SK-N-SH (cell line): ENCODE results near the gene FCGBP. TPM values are rescaled to one million over a fixed set of nuclear protein-coding genes. Genes with fewer than 3 reads are reported as not detected.

ENCODE experiments used
- CTCF ChIA-PET: fragments of 300-600, 350-600 bp; formaldehyde crosslinking; extraction: SDS; loops from one replicate; lab custom pipeline; 2021; lab: Yijun Ruan, JAX
- POLR2A ChIA-PET: fragments of 350-600 bp; sonication (Branson Sonifier 250); formaldehyde crosslinking; extraction: SDS; loops from one replicate; lab custom pipeline; 2020; ENCODE audit warnings: antibody characterized with exemption, inconsistent platforms; lab: Yijun Ruan, JAX
- DNase-seq: peaks from one replicate; pipeline ENCODE4 v3.0.0; 2012
- H2AFZ ChIP-seq: fragments of 200-600 bp; sonication (generic); 2 replicates; pipeline ENCODE4 v1.8.1; 2016; ENCODE audit warnings: antibody characterized with exemption, mild to moderate bottlenecking, low read depth
- H3F3A ChIP-seq: fragments of 200-600 bp; sonication (generic); replicated peaks from 2 replicates; pipeline ENCODE3; 2016; ENCODE audit warnings: antibody characterized with exemption, mild to moderate bottlenecking; ENCODE audit not compliant: insufficient read depth
- H3K27ac ChIP-seq, 2 experiments: fragments of 200-500 bp in 1 of 2; fragments of 200-600 bp in 1 of 2; sonication (Bioruptor generic) in 1 of 2; sonication (generic), shearing (Covaris generic) in 1 of 2; 2 replicates each; pipeline versions ENCODE4 v1.5.1 to v1.6.1; 2014 to 2016; ENCODE audit warnings: low read depth in 2 of 2, inconsistent platforms in 1 of 2, low read length in 1 of 2, mild to moderate bottlenecking in 1 of 2, mixed read lengths in 1 of 2
- H3K27me3 ChIP-seq: fragments of 200-600 bp; sonication (generic), shearing (Covaris generic); 2 replicates; pipeline ENCODE4 v1.6.1; 2016; ENCODE audit warnings: mixed run types; ENCODE audit not compliant: insufficient read depth
- H3K36me3 ChIP-seq, 2 experiments: fragments of 200-500 bp in 1 of 2; fragments of 200-600 bp in 1 of 2; sonication (Bioruptor generic) in 1 of 2; sonication (generic) in 1 of 2; replicated peaks in 1 of 2; 2 replicates each; pipeline versions ENCODE3 to v1.5.1; 2014 to 2016; ENCODE audit warnings: low read length in 1 of 2, mild to moderate bottlenecking in 1 of 2; ENCODE audit not compliant: insufficient read depth in 2 of 2, control insufficient read depth in 1 of 2
- H3K4me1 ChIP-seq, 2 experiments: fragments of 200-500 bp in 1 of 2; fragments of 200-600 bp in 1 of 2; sonication (Bioruptor generic) in 1 of 2; sonication (generic), shearing (Covaris generic) in 1 of 2; 2 replicates each; pipeline versions ENCODE4 v1.5.1 to v1.6.1; 2014 to 2016; ENCODE audit warnings: low read depth in 1 of 2, low read length in 1 of 2, mixed run types in 1 of 2; ENCODE audit not compliant: insufficient read depth in 2 of 2, control insufficient read depth in 1 of 2
- H3K4me2 ChIP-seq: fragments of 200-600 bp; sonication (generic), shearing (Covaris generic); 2 replicates; pipeline ENCODE4 v1.6.1; 2017; ENCODE audit warnings: mixed run types
- H3K4me3 ChIP-seq, 2 experiments: fragments of 200-500 bp in 1 of 2; fragments of 200-600 bp in 1 of 2; sonication (Bioruptor generic) in 1 of 2; sonication (generic), shearing (Covaris generic) in 1 of 2; 2 replicates each; pipeline versions ENCODE4 v1.5.1 to v1.8.1; 2014 to 2016; ENCODE audit warnings: low read depth in 2 of 2, inconsistent platforms in 1 of 2, low read length in 1 of 2, mild to moderate bottlenecking in 1 of 2, mixed read lengths in 1 of 2, moderate library complexity in 1 of 2
- H3K79me2 ChIP-seq: fragments of 200-600 bp; sonication (generic); 2 replicates; pipeline ENCODE4 v1.8.1; 2017; ENCODE audit warnings: mild to moderate bottlenecking; ENCODE audit not compliant: insufficient read depth
- H3K9ac ChIP-seq: fragments of 200-600 bp; sonication (generic); 2 replicates; pipeline ENCODE4 v1.6.1; 2017; ENCODE audit warnings: mixed run types
- H3K9me2 ChIP-seq: fragments of 200-600 bp; sonication (generic); 2 replicates; pipeline ENCODE4 v1.6.1; 2017; ENCODE audit warnings: mixed run types
- H3K9me3 ChIP-seq: fragments of 200-600 bp; sonication (generic); 2 replicates; pipeline ENCODE4 v1.6.1; 2017; ENCODE audit warnings: mixed run types, mild to moderate bottlenecking, moderate library complexity
- H4K20me1 ChIP-seq: fragments of 200-600 bp; sonication (generic); 2 replicates; pipeline ENCODE4 v1.6.1; 2017; ENCODE audit warnings: mild to moderate bottlenecking, mixed run types; ENCODE audit not compliant: insufficient read depth
- ELF1 ChIP-seq: IDR thresholded peaks from 2 replicates; pipeline ENCODE4 v1.4.0; 2012
- EZH2phosphoT487 ChIP-seq: fragments of 200-600 bp; sonication (generic); IDR thresholded peaks from 2 replicates; pipeline ENCODE4 v1.6.1; 2017; ENCODE audit warnings: low read depth, mixed run types, mild to moderate bottlenecking, antibody characterized with exemption, moderate library complexity, borderline replicate concordance
- FOSL2 ChIP-seq: IDR thresholded peaks from 2 replicates; pipeline ENCODE4 v1.4.0; 2012; ENCODE audit warnings: low read depth, mild to moderate bottlenecking, moderate library complexity, borderline replicate concordance
- FOXM1 ChIP-seq: IDR thresholded peaks from 2 replicates; pipeline ENCODE4 v1.4.0; 2012; ENCODE audit warnings: low read depth, mild to moderate bottlenecking
- GATA2 ChIP-seq: sonication (generic); formaldehyde crosslinking; IDR thresholded peaks from 2 replicates; pipeline ENCODE4 v1.5.0; 2020; ENCODE audit warnings: mild to moderate bottlenecking, missing genetic modification reagents
- JUND ChIP-seq: IDR thresholded peaks from 2 replicates; pipeline ENCODE4 v1.4.0; 2012
- MEF2A ChIP-seq: IDR thresholded peaks from 2 replicates; pipeline ENCODE4 v1.4.0; 2012; ENCODE audit warnings: low read depth, borderline replicate concordance
- MXI1 ChIP-seq: IDR thresholded peaks from 2 replicates; pipeline ENCODE4 v1.6.1; 2012; ENCODE audit warnings: mild to moderate bottlenecking, low read depth, low read length, improper control_type of control experiment
- NFIC ChIP-seq: IDR thresholded peaks from 2 replicates; pipeline ENCODE4 v1.4.0; 2012; ENCODE audit warnings: borderline replicate concordance
- NRF1 ChIP-seq: IDR thresholded peaks from 2 replicates; pipeline ENCODE4 v1.6.1; 2012; ENCODE audit warnings: low read depth, mild to moderate bottlenecking, low read length
- PBX3 ChIP-seq: IDR thresholded peaks from 2 replicates; pipeline ENCODE4; 2012
- RAD21 ChIP-seq: IDR thresholded peaks from 2 replicates; pipeline ENCODE4 v1.6.1; 2012; ENCODE audit warnings: mild to moderate bottlenecking, low read length
- RCOR1 ChIP-seq: fragments of 150-350 bp; IDR thresholded peaks from 2 replicates; pipeline ENCODE4 v1.6.1; 2017; ENCODE audit warnings: antibody characterized with exemption, low read length
- RFX5 ChIP-seq: IDR thresholded peaks from 2 replicates; pipeline ENCODE4 v1.6.1; 2012; ENCODE audit warnings: mild to moderate bottlenecking, improper control_type of control experiment, low read length
- RXRA ChIP-seq: IDR thresholded peaks from 2 replicates; pipeline ENCODE4 v1.4.0; 2012; ENCODE audit warnings: low read depth, mild to moderate bottlenecking, borderline replicate concordance
- SIN3A ChIP-seq: IDR thresholded peaks from 2 replicates; pipeline ENCODE4 v1.6.1; 2012; ENCODE audit warnings: low read depth, mild to moderate bottlenecking, low read length, moderate library complexity, borderline replicate concordance
- TCF12 ChIP-seq: IDR thresholded peaks from 2 replicates; pipeline ENCODE4 v1.4.0; 2012
- TEAD4 ChIP-seq: IDR thresholded peaks from 2 replicates; pipeline ENCODE4 v1.4.0; 2012; ENCODE audit warnings: mild to moderate bottlenecking, borderline replicate concordance; ENCODE audit not compliant: insufficient read depth
- USF1 ChIP-seq: IDR thresholded peaks from 2 replicates; pipeline ENCODE4 v1.4.0; 2012; ENCODE audit warnings: low read depth, borderline replicate concordance
- USF2 ChIP-seq: fragments of 150-350 bp; IDR thresholded peaks from 2 replicates; pipeline ENCODE4 v1.6.1; 2017; ENCODE audit warnings: antibody characterized with exemption, low read length, low read depth, borderline replicate concordance
- YY1 ChIP-seq: IDR thresholded peaks from 2 replicates; pipeline ENCODE4 v1.4.0; 2012; ENCODE audit warnings: low read depth, mild to moderate bottlenecking
- ZBTB33 ChIP-seq: IDR thresholded peaks from 2 replicates; pipeline ENCODE4 v1.4.0; 2012; ENCODE audit warnings: low read depth, borderline replicate concordance
- WGBS: methylation state at CpG from one replicate; pipeline ENCODE4 v1.1.6; 2017; ENCODE audit warnings: low lambda C conversion rate; 5-methylcytosine and 5-hydroxymethylcytosine counted together
- polyA plus RNA-seq, 3 experiments: library from polyadenylated mRNA; depleted of rRNA; stranded (reverse); fragments of >200 nt; gene quantifications; 2 replicates each; pipeline ENCODE4 v1.2.3, GENCODE V29; 2012
- TF ChIP-seq, protein P1 (sequence below): fragments of 200-600 bp; sonication (generic); IDR thresholded peaks from 2 replicates; pipeline ENCODE4 v1.6.1; 2017; ENCODE audit warnings: antibody characterized with exemption, mild to moderate bottlenecking, moderate library complexity

FCGBP gene
- polyA plus RNA-seq, 1 of the 3 experiments (the other 2 are of a cell fraction): 0.07 TPM

- TF ChIP-seq PBX3: no peak
- no peak for TF ChIP-seq RAD21
- no peak for TF ChIP-seq TCF12
- no peak for TF ChIP-seq EZH2phosphoT487
- no peak for TF ChIP-seq USF2
- no peak for TF ChIP-seq RFX5
- no peak for TF ChIP-seq TEAD4
Measured at GRCh38 chr19:39983695-39984300, 49.4 kb upstream of the FCGBP start (continued).

DNA sequence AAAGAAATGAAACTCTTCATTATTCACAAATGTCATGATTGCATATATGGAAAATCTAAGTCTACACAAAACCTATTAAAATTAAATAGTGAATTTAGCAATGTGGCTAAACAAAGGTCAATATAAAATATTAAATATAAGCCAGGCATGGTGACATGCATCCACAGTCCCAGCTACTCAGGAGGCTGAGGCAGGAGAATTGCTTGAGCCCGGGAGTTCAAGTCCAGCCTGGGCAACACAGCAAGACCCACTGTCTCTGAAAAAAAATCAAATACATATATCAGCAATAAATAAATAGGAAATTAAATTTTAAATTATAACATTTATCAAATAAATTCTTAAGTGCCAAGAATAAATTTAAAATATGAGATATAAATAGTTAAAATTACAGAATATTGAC lies 48.4 kb upstream of the FCGBP start:
- ChIA-PET CTCF (no interaction called here), POLR2A (no interaction called here)
- TF ChIP-seq TEAD4: no peak
- TF ChIP-seq SIN3A: no peak
- no peak for TF ChIP-seq ELF1
- no peak for TF ChIP-seq FOXM1
- no peak for TF ChIP-seq GATA2 (CRISPR knock-in tag)
- no peak for TF ChIP-seq RFX5
- no peak for TF ChIP-seq JUND
- TF ChIP-seq MXI1: no peak
- no peak for TF ChIP-seq NRF1
- TF ChIP-seq, protein P1, sequence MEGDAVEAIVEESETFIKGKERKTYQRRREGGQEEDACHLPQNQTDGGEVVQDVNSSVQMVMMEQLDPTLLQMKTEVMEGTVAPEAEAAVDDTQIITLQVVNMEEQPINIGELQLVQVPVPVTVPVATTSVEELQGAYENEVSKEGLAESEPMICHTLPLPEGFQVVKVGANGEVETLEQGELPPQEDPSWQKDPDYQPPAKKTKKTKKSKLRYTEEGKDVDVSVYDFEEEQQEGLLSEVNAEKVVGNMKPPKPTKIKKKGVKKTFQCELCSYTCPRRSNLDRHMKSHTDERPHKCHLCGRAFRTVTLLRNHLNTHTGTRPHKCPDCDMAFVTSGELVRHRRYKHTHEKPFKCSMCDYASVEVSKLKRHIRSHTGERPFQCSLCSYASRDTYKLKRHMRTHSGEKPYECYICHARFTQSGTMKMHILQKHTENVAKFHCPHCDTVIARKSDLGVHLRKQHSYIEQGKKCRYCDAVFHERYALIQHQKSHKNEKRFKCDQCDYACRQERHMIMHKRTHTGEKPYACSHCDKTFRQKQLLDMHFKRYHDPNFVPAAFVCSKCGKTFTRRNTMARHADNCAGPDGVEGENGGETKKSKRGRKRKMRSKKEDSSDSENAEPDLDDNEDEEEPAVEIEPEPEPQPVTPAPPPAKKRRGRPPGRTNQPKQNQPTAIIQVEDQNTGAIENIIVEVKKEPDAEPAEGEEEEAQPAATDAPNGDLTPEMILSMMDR: no peak
- no peak for TF ChIP-seq PBX3
- TF ChIP-seq YY1: no peak
- TF ChIP-seq RCOR1: no peak
- no peak for TF ChIP-seq FOSL2
- no peak for TF ChIP-seq ZBTB33
- TF ChIP-seq USF1: no peak
- TF ChIP-seq MEF2A: no peak
- TF ChIP-seq NFIC: no peak
- no peak for TF ChIP-seq RXRA
- no peak for TF ChIP-seq TCF12
- no peak overlapping the region for H2AFZ ChIP-seq
- H3K27me3 ChIP-seq: no peaks in the 10 kb centered on the region
- no peak for DNase-seq
- peaks cover 31% of the 10 kb centered on the region for H3F3A ChIP-seq
- H3K4me3 ChIP-seq: no peak overlapping the region
- H3K27ac ChIP-seq: no peak overlapping the region
- peaks cover 39 to 70% of the 10 kb centered on the region in 2 experiments for H3K36me3 ChIP-seq
- peaks cover 0 to 12% of the 10 kb centered on the region in 2 experiments; a peak in 1 of 4 replicates for H3K4me1 ChIP-seq
- no peaks in the 10 kb centered on the region for H4K20me1 ChIP-seq
- peaks cover 34% of the 10 kb centered on the region for H3K79me2 ChIP-seq
- H3K9me2 ChIP-seq: no peaks in the 10 kb centered on the region
- H3K4me2 ChIP-seq: no peak overlapping the region
- no peak overlapping the region for H3K9ac ChIP-seq
- H3K9me3 ChIP-seq: peaks cover 26% of the 10 kb centered on the region; the same call in 1 of the 2 replicates
- WGBS: 93% methylated on average over 1 of the region's 1 CpG
